H1 (cell line): Measurements from ENCODE around the gene TUBGCP5. TPM values are rescaled to one million over a fixed set of nuclear protein-coding genes. Genes with fewer than 3 reads are reported as not detected.

Experiments
- CTCF ChIA-PET: fragments of 300-600 bp; sonication (Branson Sonifier 250); formaldehyde crosslinking; loops from one replicate; lab custom pipeline; 2021; ENCODE audit not compliant: partially characterized antibody; lab: Charles Lee
- POLR2A ChIA-PET: fragments of 300-600 bp; sonication (Branson Sonifier 250); formaldehyde crosslinking; loops from one replicate; lab custom pipeline; 2021; ENCODE audit warnings: inconsistent platforms; ENCODE audit not compliant: partially characterized antibody; lab: Charles Lee
- DNase-seq, 2 experiments: peaks; one replicate each; pipeline versions ENCODE4 v3.0.0 to v3.0.0-alpha.2; 2010 to 2022; ENCODE audit warnings: low spot score in 2 of 2, low read depth in 1 of 2, mixed read lengths in 1 of 2
- FAIRE-seq: peaks from 2 replicates; lab custom pipeline; 2011; peaks lifted over from hg19 to GRCh38; lab: Jason Lieb, UNC
- H2AFZ ChIP-seq: 2 replicates; pipeline ENCODE4 v1.8.1; 2012; ENCODE audit warnings: low read length, inconsistent platforms
- H2AK5ac ChIP-seq: 2 replicates; pipeline ENCODE4 v1.6.1; 2013; ENCODE audit warnings: low read depth, low read length
- H2BK120ac ChIP-seq: replicated peaks from 2 replicates; pipeline ENCODE3; 2013; ENCODE audit warnings: low read depth, low read length, inconsistent platforms
- H2BK12ac ChIP-seq: 2 replicates; pipeline ENCODE4 v1.6.1; 2013; ENCODE audit warnings: low read depth, low read length
- H2BK15ac ChIP-seq: 2 replicates; pipeline ENCODE4 v1.6.1; 2013; ENCODE audit warnings: low read length
- H2BK20ac ChIP-seq: 2 replicates; pipeline ENCODE4 v1.6.1; 2013; ENCODE audit warnings: low read length
- H2BK5ac ChIP-seq: 2 replicates; pipeline ENCODE4 v1.6.1; 2013; ENCODE audit warnings: low read depth, low read length
- H3K14ac ChIP-seq: 2 replicates; pipeline ENCODE4 v1.6.1; 2013; ENCODE audit warnings: inconsistent platforms; ENCODE audit not compliant: insufficient read length
- H3K18ac ChIP-seq: 2 replicates; pipeline ENCODE4 v1.6.1; 2013; ENCODE audit warnings: low read length; ENCODE audit errors: extremely low read depth
- H3K23ac ChIP-seq: 2 replicates; pipeline ENCODE4 v1.6.1; 2013; ENCODE audit warnings: inconsistent platforms; ENCODE audit not compliant: insufficient read length
- H3K23me2 ChIP-seq: 2 replicates; pipeline ENCODE4 v1.6.1; 2013; ENCODE audit warnings: low read depth, low read length
- H3K27ac ChIP-seq: 2 replicates; pipeline ENCODE4 v1.6.1; 2011; ENCODE audit warnings: low read depth, low read length, inconsistent platforms
- H3K27me3 ChIP-seq, 4 experiments: replicated peaks in 1 of 4; 1 replicate in 1 of 4; 2 replicates in 3 of 4; pipeline versions ENCODE4 v1.6.1 to v1.8.1; 2011 to 2013; ENCODE audit warnings: low read length in 3 of 4, mild to moderate bottlenecking in 3 of 4, inconsistent platforms in 2 of 4, mixed read lengths in 2 of 4, moderate library complexity in 1 of 4; ENCODE audit not compliant: control insufficient read depth in 3 of 4, insufficient read depth in 3 of 4; ENCODE audit errors: extremely low read depth in 1 of 4
- H3K36me3 ChIP-seq, 4 experiments: 2 replicates each; pipeline versions ENCODE4 v1.6.1 to v1.8.1; 2011 to 2013; ENCODE audit warnings: mild to moderate bottlenecking in 4 of 4, low read length in 3 of 4, moderate library complexity in 2 of 4, control low read depth in 1 of 4, inconsistent platforms in 1 of 4; ENCODE audit not compliant: insufficient read depth in 4 of 4, control insufficient read depth in 2 of 4
- H3K4ac ChIP-seq: replicated peaks from 2 replicates; pipeline ENCODE3; 2013; ENCODE audit warnings: low read length, low read depth, mixed read lengths, inconsistent platforms; ENCODE audit not compliant: insufficient read length
- H3K4me1 ChIP-seq, 4 experiments: replicated peaks in 1 of 4; 1 replicate in 1 of 4; 2 replicates in 3 of 4; pipeline versions ENCODE4 v1.6.1 to v1.8.1; 2011 to 2013; ENCODE audit warnings: low read length in 3 of 4, inconsistent platforms in 2 of 4, mixed read lengths in 1 of 4; ENCODE audit not compliant: insufficient read depth in 4 of 4, control insufficient read depth in 3 of 4
- H3K4me2 ChIP-seq, 2 experiments: 2 replicates each; pipeline versions ENCODE4 v1.6.1 to v1.8.1; 2011 to 2013; ENCODE audit warnings: low read depth in 2 of 2, low read length in 2 of 2, control low read depth in 1 of 2, inconsistent platforms in 1 of 2, mild to moderate bottlenecking in 1 of 2; ENCODE audit not compliant: insufficient read depth in 1 of 2
- H3K4me3 ChIP-seq, 4 experiments: fragments of 200-600, 300-600 bp in 1 of 4; sonication (generic), shearing (Covaris generic), sonication (Bioruptor Twin) in 1 of 4; 2 replicates each; pipeline versions ENCODE4 v1.5.1 to v1.8.1; 2011 to 2016; ENCODE audit warnings: low read length in 4 of 4, low read depth in 3 of 4, control low read depth in 2 of 4, inconsistent platforms in 2 of 4, mild to moderate bottlenecking in 2 of 4, mixed read lengths in 1 of 4, moderate library complexity in 1 of 4; ENCODE audit not compliant: insufficient read depth in 2 of 4; ENCODE audit errors: extremely low read depth in 1 of 4
- H3K56ac ChIP-seq: replicated peaks from 2 replicates; pipeline ENCODE3; 2013; ENCODE audit warnings: low read depth, mild to moderate bottlenecking, mixed read lengths, low read length, inconsistent platforms; ENCODE audit not compliant: insufficient read length
- H3K79me1 ChIP-seq: 2 replicates; pipeline ENCODE4 v1.6.1; 2013; ENCODE audit warnings: low read depth, low read length, control low read depth
- H3K79me2 ChIP-seq, 2 experiments: 2 replicates each; pipeline versions ENCODE4 v1.6.1 to v1.8.1; 2012 to 2013; ENCODE audit warnings: low read length in 2 of 2, mild to moderate bottlenecking in 2 of 2, inconsistent platforms in 1 of 2; ENCODE audit not compliant: insufficient read depth in 2 of 2, control insufficient read depth in 1 of 2
- H3K9ac ChIP-seq, 4 experiments: replicated peaks in 1 of 4; 1 replicate in 1 of 4; 2 replicates in 3 of 4; pipeline versions ENCODE4 v1.6.1 to v1.8.1; 2011 to 2013; ENCODE audit warnings: low read depth in 3 of 4, low read length in 3 of 4, control low read depth in 2 of 4, mild to moderate bottlenecking in 2 of 4, moderate library complexity in 2 of 4, inconsistent platforms in 1 of 4; ENCODE audit errors: extremely low read depth in 1 of 4
- H3K9me3 ChIP-seq, 2 experiments: 2 replicates each; pipeline versions ENCODE4 v1.6.1 to v1.8.1; 2012 to 2013; ENCODE audit warnings: mild to moderate bottlenecking in 2 of 2, moderate library complexity in 2 of 2, control low read depth in 1 of 2, inconsistent platforms in 1 of 2, low read depth in 1 of 2, low read length in 1 of 2, mixed read lengths in 1 of 2; ENCODE audit not compliant: insufficient read depth in 2 of 2
- H4K20me1 ChIP-seq, 2 experiments: replicated peaks in 1 of 2; 2 replicates each; pipeline versions ENCODE3 to v1.8.1; 2011 to 2013; ENCODE audit warnings: inconsistent platforms in 2 of 2, low read length in 2 of 2, mild to moderate bottlenecking in 1 of 2; ENCODE audit not compliant: insufficient read depth in 2 of 2, control insufficient read depth in 1 of 2
- H4K5ac ChIP-seq: 2 replicates; pipeline ENCODE4 v1.6.1; 2013; ENCODE audit warnings: low read length, low read depth, mixed read lengths, inconsistent platforms; ENCODE audit not compliant: insufficient read length
- H4K8ac ChIP-seq: 2 replicates; pipeline ENCODE4 v1.8.0; 2013; ENCODE audit warnings: mild to moderate bottlenecking, moderate library complexity, low read length, inconsistent platforms; ENCODE audit not compliant: insufficient read depth; ENCODE audit errors: extremely low read depth
- H4K91ac ChIP-seq: replicated peaks from 2 replicates; pipeline ENCODE3; 2013; ENCODE audit warnings: low read length, mixed read lengths, inconsistent platforms; ENCODE audit not compliant: insufficient read length
- ATF3 ChIP-seq: IDR thresholded peaks from 2 replicates; pipeline ENCODE4 v1.6.1; 2011; ENCODE audit warnings: low read depth, mild to moderate bottlenecking, low read length; ENCODE audit not compliant: insufficient read depth
- BACH1 ChIP-seq: IDR thresholded peaks from 2 replicates; pipeline ENCODE4 v1.6.1; 2012; ENCODE audit warnings: low read length, improper control_type of control experiment
- BCL11A ChIP-seq, 2 experiments: IDR thresholded peaks; one replicate each; pipeline ENCODE4 v1.6.1; 2011; ENCODE audit warnings: low read depth in 2 of 2, low read length in 2 of 2, mild to moderate bottlenecking in 2 of 2
- CTBP2 ChIP-seq: IDR thresholded peaks from 2 replicates; pipeline ENCODE4 v1.7.0; 2011; ENCODE audit warnings: borderline replicate concordance, mild to moderate bottlenecking, moderate library complexity, mixed read lengths, low read length; ENCODE audit not compliant: insufficient read depth, insufficient read length
- EGR1 ChIP-seq: IDR thresholded peaks from 2 replicates; pipeline ENCODE4 v1.6.1; 2011; ENCODE audit warnings: low read depth, low read length, borderline replicate concordance
- GTF2F1 ChIP-seq: IDR thresholded peaks from 2 replicates; pipeline ENCODE4 v1.6.1; 2012; ENCODE audit warnings: low read depth, low read length, improper control_type of control experiment, borderline replicate concordance
- MAX ChIP-seq: IDR thresholded peaks from 2 replicates; pipeline ENCODE4 v1.6.1; 2012; ENCODE audit warnings: inconsistent platforms
- NRF1 ChIP-seq: IDR thresholded peaks from 2 replicates; pipeline ENCODE4 v1.6.1; 2011; ENCODE audit warnings: mild to moderate bottlenecking, low read depth, low read length, improper control_type of control experiment
- SP4 ChIP-seq: IDR thresholded peaks from 2 replicates; pipeline ENCODE4 v1.6.1; 2012; ENCODE audit warnings: low read length, inconsistent platforms
- SRF ChIP-seq: IDR thresholded peaks from 2 replicates; pipeline ENCODE4 v1.6.1; 2011; ENCODE audit warnings: mild to moderate bottlenecking, low read depth, low read length, moderate library complexity
- TAF7 ChIP-seq: optimal IDR thresholded peaks from 2 replicates; pipeline ENCODE3; 2011; ENCODE audit warnings: low read depth, mild to moderate bottlenecking, inconsistent platforms, low read length, moderate library complexity, borderline replicate concordance
- WGBS, 2 experiments: shearing (Covaris generic) in 1 of 2; methylation state at CpG; one replicate each; pipeline versions ENCODE4 v1.1.6 to v1.1.7; 2013 to 2015; ENCODE audit warnings: low lambda C conversion rate in 2 of 2, mixed read lengths in 2 of 2, inconsistent platforms in 1 of 2, low coverage in 1 of 2, missing lambda C conversion rate in 1 of 2; ENCODE audit not compliant: insufficient replicate concordance in 2 of 2, insufficient coverage in 1 of 2, insufficient read length in 1 of 2; ENCODE audit errors: extremely low coverage in 1 of 2, missing lambda C conversion rate in 1 of 2; 5-methylcytosine and 5-hydroxymethylcytosine counted together
- polyA plus RNA-seq, 7 experiments: library from polyadenylated mRNA; depleted of rRNA in 3 of 7; stranded (reverse) in 5 of 7; unstranded in 2 of 7; fragments of >200 nt in 5 of 7; fragments of 200-250 nt in 2 of 7; gene quantifications; 1 replicate in 5 of 7; 2 replicates in 1 of 7; 4 replicates in 1 of 7; pipeline versions ENCODE4 v1.2.1 to v1.2.3, GENCODE V29; 2011 to 2013; ENCODE audit warnings: missing spikeins in 2 of 7, mixed read lengths in 2 of 7
- total RNA-seq: library from RNA; stranded (reverse); fragmentation: NEBNext Ultra II Directional; extraction: Animal tissue kit (Norgen Biotek cat#: 25700); gene quantifications from 2 replicates; pipeline ENCODE4 v1.2.1, GENCODE V29; 2021

Gene TUBGCP5
- total and polyA plus RNA-seq, 2 of the 8 experiments (the other 6 are each of a cell fraction or from before 2014, with no cell fraction given) = 6.3 to 12.5 TPM

GRCh38 chr15:22981051-22981840 is 58.1 kb downstream of the TUBGCP5 start:
- ChIA-PET POLR2A (interaction anchor here (0.8 to 1.2 kb wide), 2 partner anchors 8 to 16 kb away, joined by 4 to 6 read pairs; no protein-coding TSS in a partner anchor), CTCF (no interaction called here)
- 68% methylated on average over 30 of the region's 30 CpGs; no CpG with 5 or more reads in 1 of the 2 experiments for WGBS, 2 experiments
- Histone ChIP-seq H3K18ac (no peak overlapping the region), H2AFZ (peak overlapping the region; percentile 82), H3K9me3 (no peaks in the 10 kb centered on the region), H3K4me3 (peak overlapping the region; percentile 55 to 95 (median 78)), H3K27ac (no peak overlapping the region), H3K79me1 (0 out of 2 replicates have a peak, but pooled peaks cover 2% of the 10 kb centered on the region), H3K79me2 (peaks cover 0 to 11% of the 10 kb centered on the region in 2 experiments; a peak in 2 of 4 replicates), H3K56ac (no peak overlapping the region), H3K4me1 (peaks cover 0 to 5% (median 1%) of the 10 kb centered on the region in 4 experiments; a peak in 3 of 7 replicates), H3K23ac (no peak overlapping the region), H2BK15ac (no peak overlapping the region), H3K9ac (no peak overlapping the region; a peak in 1 of 7 replicates), H4K5ac (no peak overlapping the region), H2AK5ac (no peak overlapping the region), H3K23me2 (peaks cover 14% of the 10 kb centered on the region), H3K27me3 (peaks cover 2 to 33% (median 21%) of the 10 kb centered on the region in 4 experiments), H3K4me2 (peak overlapping the region; percentile 77 to 96), H2BK12ac (no peak overlapping the region), H3K4ac (no peak overlapping the region), H4K91ac (no peak overlapping the region), H2BK120ac (no peak overlapping the region), H3K36me3 (no peaks in the 10 kb centered on the region), H4K8ac (0 out of 2 replicates have a peak overlapping the region, but pooled peaks have one; percentile 14), H2BK20ac (no peak overlapping the region), H2BK5ac (no peak overlapping the region), H3K14ac (no peak overlapping the region), H4K20me1 (peaks cover 2 to 11% of the 10 kb centered on the region in 2 experiments)
- FAIRE-seq = no peak
- no peak for DNase-seq
- TF ChIP-seq BCL11A (IDR thresholded peaks at IDR 0.05; ENCODE audit: low read depth in 2 of 2, low read length in 2 of 2) (no peak), SRF (no peak), GTF2F1 (no peak), TAF7 (no peak), SP4 (no peak), MAX (no peak), ATF3 (no peak), BACH1 (no peak), NRF1 (no peak), EGR1 (no peak), CTBP2 (no peak)
